Adrenal gland (tissue), 5 donors: Measurements from ENCODE around the gene IRF4.

ENCODE experiments used
- POLR2A ChIP-seq, 2 donors: fragments of 450-650 bp; IDR thresholded peaks; one replicate each; pipeline ENCODE4 v1.6.1; 2017; ENCODE audit warnings: antibody characterized with exemption in 2 of 2, mild to moderate bottlenecking in 2 of 2, moderate library complexity in 1 of 2
- TF ChIP-seq, protein P1 (sequence below), 6 experiments: fragments of 450-650 bp in 4 of 6; fragments of 200-600 bp in 2 of 6; sonication (generic) in 1 of 6; IDR thresholded peaks; 1 replicate in 5 of 6; 2 replicates in 1 of 6; pipeline versions ENCODE4 v1.5.1 to v1.8.0; 2016 to 2021; ENCODE audit warnings: antibody characterized with exemption in 6 of 6, mild to moderate bottlenecking in 2 of 6, moderate library complexity in 1 of 6
- donor health status: DM: no; HTN: no; CAD: no.

DNA sequence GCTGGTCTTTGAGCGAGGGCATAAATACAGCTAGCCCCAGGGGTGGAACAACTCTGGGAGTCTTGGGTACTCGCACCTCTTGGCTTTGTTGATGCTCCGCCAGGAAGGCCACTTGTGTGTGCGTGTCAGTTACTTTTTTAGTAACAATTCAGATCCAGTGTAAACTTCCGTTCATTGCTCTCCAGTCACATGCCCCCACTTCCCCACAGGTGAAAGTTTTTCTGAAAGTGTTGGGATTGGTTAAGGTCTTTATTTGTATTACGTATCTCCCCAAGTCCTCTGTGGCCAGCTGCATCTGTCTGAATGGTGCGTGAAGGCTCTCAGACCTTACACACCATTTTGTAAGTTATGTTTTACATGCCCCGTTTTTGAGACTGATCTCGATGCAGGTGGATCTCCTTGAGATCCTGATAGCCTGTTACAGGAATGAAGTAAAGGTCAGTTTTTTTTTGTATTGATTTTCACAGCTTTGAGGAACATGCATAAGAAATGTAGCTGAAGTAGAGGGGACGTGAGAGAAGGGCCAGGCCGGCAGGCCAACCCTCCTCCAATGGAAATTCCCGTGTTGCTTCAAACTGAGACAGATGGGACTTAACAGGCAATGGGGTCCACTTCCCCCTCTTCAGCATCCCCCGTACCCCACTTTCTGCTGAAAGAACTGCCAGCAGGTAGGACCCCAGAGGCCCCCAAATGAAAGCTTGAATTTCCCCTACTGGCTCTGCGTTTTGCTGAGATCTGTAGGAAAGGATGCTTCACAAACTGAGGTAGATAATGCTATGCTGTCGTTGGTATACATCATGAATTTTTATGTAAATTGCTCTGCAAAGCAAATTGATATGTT is 19.2 kb downstream of the IRF4 start:
- TF ChIP-seq, protein P1, sequence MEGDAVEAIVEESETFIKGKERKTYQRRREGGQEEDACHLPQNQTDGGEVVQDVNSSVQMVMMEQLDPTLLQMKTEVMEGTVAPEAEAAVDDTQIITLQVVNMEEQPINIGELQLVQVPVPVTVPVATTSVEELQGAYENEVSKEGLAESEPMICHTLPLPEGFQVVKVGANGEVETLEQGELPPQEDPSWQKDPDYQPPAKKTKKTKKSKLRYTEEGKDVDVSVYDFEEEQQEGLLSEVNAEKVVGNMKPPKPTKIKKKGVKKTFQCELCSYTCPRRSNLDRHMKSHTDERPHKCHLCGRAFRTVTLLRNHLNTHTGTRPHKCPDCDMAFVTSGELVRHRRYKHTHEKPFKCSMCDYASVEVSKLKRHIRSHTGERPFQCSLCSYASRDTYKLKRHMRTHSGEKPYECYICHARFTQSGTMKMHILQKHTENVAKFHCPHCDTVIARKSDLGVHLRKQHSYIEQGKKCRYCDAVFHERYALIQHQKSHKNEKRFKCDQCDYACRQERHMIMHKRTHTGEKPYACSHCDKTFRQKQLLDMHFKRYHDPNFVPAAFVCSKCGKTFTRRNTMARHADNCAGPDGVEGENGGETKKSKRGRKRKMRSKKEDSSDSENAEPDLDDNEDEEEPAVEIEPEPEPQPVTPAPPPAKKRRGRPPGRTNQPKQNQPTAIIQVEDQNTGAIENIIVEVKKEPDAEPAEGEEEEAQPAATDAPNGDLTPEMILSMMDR (IDR thresholded peaks at IDR 0.05): no peak
- TF ChIP-seq POLR2A (IDR thresholded peaks at IDR 0.05): no peak
